T-helper 17 cell (primary cell): ENCODE results near the gene CST5. TPM values are rescaled to one million over a fixed set of nuclear protein-coding genes. Genes with fewer than 3 reads are reported as not detected.
A peak's percentile ranks its signal among the peaks of the same experiment; 100 is the strongest.

Experiments used
- ATAC-seq: fragments of 150-1000 bp; cut with Tn5 transposase; 2 replicates; pipeline ENCODE4 v1.10.0; 2021; ENCODE audit warnings: mild to moderate bottlenecking, moderate library complexity
- DNase-seq, 3 donors: peaks; one replicate each; pipeline versions ENCODE4 v3.0.0 to v3.0.0-alpha.2; 2020 to 2021
- H3K9me3 ChIP-seq: one replicate; pipeline ENCODE4 v1.7.0; 2013; ENCODE audit warnings: low read length, mild to moderate bottlenecking; ENCODE audit not compliant: control insufficient read depth, poor library complexity, severe bottlenecking
- H3K27ac Mint-ChIP-seq: one replicate; pipeline ENCODE4 v1.8.0; 2022; ENCODE audit warnings: mild to moderate bottlenecking, moderate library complexity, mixed read lengths
- H3K27me3 Mint-ChIP-seq: one replicate; pipeline ENCODE4 v1.8.0; 2022; ENCODE audit warnings: mixed read lengths
- H3K36me3 Mint-ChIP-seq: one replicate; pipeline ENCODE4 v1.8.0; 2022; ENCODE audit warnings: low read depth, mixed read lengths
- H3K4me1 Mint-ChIP-seq: one replicate; pipeline ENCODE4 v1.8.0; 2022; ENCODE audit warnings: mild to moderate bottlenecking, mixed read lengths
- H3K4me3 Mint-ChIP-seq: one replicate; pipeline ENCODE4 v1.8.0; 2022; ENCODE audit warnings: mild to moderate bottlenecking, moderate library complexity, mixed read lengths
- total RNA-seq, 4 donors: library from RNA in 2 of 4; stranded (reverse) in 2 of 4; gene quantifications; one replicate each; pipeline ENCODE4 v1.2.3 and lab custom pipeline; 2022 to 2026

Gene CST5
- total RNA-seq (not detected), total RNA-seq (lab: John Stamatoyannopoulos, UW) (0 reads per million in 2 donors)

GRCh38 chr20:23879328-23879798, at the start of gene CST5:
Gene CST5 (minus strand): TSS chr20:23879748. CDS start chr20:23879676, 72 bp downstream.
- H3K27ac Mint-ChIP-seq: no peak within 1 kb of the TSS
- ATAC-seq (no peak), DNase-seq (no peak)
- no peaks in the 10 kb centered on the region for H3K36me3 Mint-ChIP-seq
- H3K4me1 Mint-ChIP-seq: no peaks in the 10 kb centered on the region
- H3K27me3 Mint-ChIP-seq: peaks cover 20% of the 10 kb centered on the region
- no peaks in the 10 kb centered on the region for H3K9me3 ChIP-seq
- H3K4me3 Mint-ChIP-seq: no peak within 1 kb of the TSS

GRCh38 chr20:23928788-23929187, 49.2 kb upstream of the CST5 start:
- H3K36me3 Mint-ChIP-seq: no peaks in the 10 kb centered on the region
- no peaks in the 10 kb centered on the region for H3K9me3 ChIP-seq
- ATAC-seq: peak; percentile 89
- H3K27me3 Mint-ChIP-seq: peaks cover 8% of the 10 kb centered on the region
- H3K27ac Mint-ChIP-seq: peak overlapping the region; percentile 0
- peak overlapping the region; percentile 67 for H3K4me3 Mint-ChIP-seq
- H3K4me1 Mint-ChIP-seq: peaks cover 12% of the 10 kb centered on the region
- peak in 1 of 3 donors; percentile 27 for DNase-seq

GRCh38 chr20:23928353-23928752, 48.8 kb upstream of the CST5 start:
- Mint-ChIP-seq H3K4me1 (peaks cover 12% of the 10 kb centered on the region), H3K27me3 (peaks cover 8% of the 10 kb centered on the region), H3K27ac (peak overlapping the region; percentile 0), H3K4me3 (peak overlapping the region; percentile 67), H3K36me3 (no peaks in the 10 kb centered on the region)
- ATAC-seq: no peak
- H3K9me3 ChIP-seq: no peaks in the 10 kb centered on the region
- no peak for DNase-seq

GRCh38 chr20:23926944-23927872, 47.7 kb upstream of the CST5 start:
- ATAC-seq: no peak
- Mint-ChIP-seq H3K36me3 (no peaks in the 10 kb centered on the region), H3K27me3 (peaks cover 8% of the 10 kb centered on the region), H3K4me1 (peaks cover 12% of the 10 kb centered on the region), H3K27ac (no peak overlapping the region), H3K4me3 (no peak overlapping the region)
- no peak for DNase-seq
- no peaks in the 10 kb centered on the region for H3K9me3 ChIP-seq

- no peak overlapping the region for H3K27ac Mint-ChIP-seq
These were observed 47.0 kb upstream of the CST5 start for GRCh38 chr20:23926526-23926880.

GRCh38 chr20:23925789-23926525, 46.4 kb upstream of the CST5 start:
- no peaks in the 10 kb centered on the region for H3K9me3 ChIP-seq
- DNase-seq (no peak), ATAC-seq (no peak)
- H3K4me1 Mint-ChIP-seq: peaks cover 15% of the 10 kb centered on the region
- no peak overlapping the region for H3K4me3 Mint-ChIP-seq
- peaks cover 8% of the 10 kb centered on the region for H3K27me3 Mint-ChIP-seq
- no peaks in the 10 kb centered on the region for H3K36me3 Mint-ChIP-seq
- no peak overlapping the region for H3K27ac Mint-ChIP-seq

More at GRCh38 chr20:23926526-23926880, 47.0 kb upstream of the CST5 start:
- DNase-seq (no peak), ATAC-seq (no peak)
- Mint-ChIP-seq H3K27me3 (peaks cover 8% of the 10 kb centered on the region), H3K4me3 (no peak overlapping the region), H3K36me3 (no peaks in the 10 kb centered on the region), H3K4me1 (peaks cover 15% of the 10 kb centered on the region)
- H3K9me3 ChIP-seq: no peaks in the 10 kb centered on the region

GRCh38 chr20:23924751-23925150, 45.2 kb upstream of the CST5 start:
- peaks cover 27% of the 10 kb centered on the region for H3K4me1 Mint-ChIP-seq
- H3K4me3 Mint-ChIP-seq: no peak overlapping the region
- H3K27ac Mint-ChIP-seq: no peak overlapping the region
- H3K9me3 ChIP-seq: no peaks in the 10 kb centered on the region
- DNase-seq: no peak
- H3K36me3 Mint-ChIP-seq: peaks cover under 1% of the 10 kb centered on the region
- peaks cover 9% of the 10 kb centered on the region for H3K27me3 Mint-ChIP-seq
- no peak for ATAC-seq

- Mint-ChIP-seq H3K36me3 (peaks cover 4% of the 10 kb centered on the region), H3K27me3 (peaks cover 14% of the 10 kb centered on the region), H3K27ac (no peak overlapping the region), H3K4me3 (no peak overlapping the region), H3K4me1 (peaks cover 33% of the 10 kb centered on the region)
- DNase-seq: no peak
- H3K9me3 ChIP-seq: no peaks in the 10 kb centered on the region
- ATAC-seq: no peak
These were observed 44.4 kb upstream of the CST5 start for GRCh38 chr20:23923891-23924435.

- Mint-ChIP-seq H3K4me1 (peaks cover 30% of the 10 kb centered on the region), H3K36me3 (peaks cover 4% of the 10 kb centered on the region), H3K27me3 (peaks cover 15% of the 10 kb centered on the region), H3K4me3 (no peak overlapping the region), H3K27ac (no peak overlapping the region)
- no peaks in the 10 kb centered on the region for H3K9me3 ChIP-seq
- DNase-seq: no peak
- no peak for ATAC-seq
These were observed 43.8 kb upstream of the CST5 start for GRCh38 chr20:23923311-23923710.

- H3K4me1 Mint-ChIP-seq: peaks cover 23% of the 10 kb centered on the region
These were observed 41.1 kb upstream of the CST5 start for GRCh38 chr20:23920408-23921325.

GRCh38 chr20:23918896-23919295, 39.3 kb upstream of the CST5 start:
- Mint-ChIP-seq H3K4me1 (peaks cover 23% of the 10 kb centered on the region), H3K27ac (no peak overlapping the region), H3K36me3 (peaks cover 4% of the 10 kb centered on the region), H3K4me3 (no peak overlapping the region), H3K27me3 (peaks cover 26% of the 10 kb centered on the region)
- DNase-seq: no peak
- no peaks in the 10 kb centered on the region for H3K9me3 ChIP-seq
- ATAC-seq: no peak

More at GRCh38 chr20:23920408-23921325, 41.1 kb upstream of the CST5 start:
- no peak overlapping the region for H3K4me3 Mint-ChIP-seq
- H3K27ac Mint-ChIP-seq: no peak overlapping the region
- H3K9me3 ChIP-seq: no peaks in the 10 kb centered on the region
- ATAC-seq (no peak), DNase-seq (no peak)
- H3K27me3 Mint-ChIP-seq: peaks cover 26% of the 10 kb centered on the region
- peaks cover 4% of the 10 kb centered on the region for H3K36me3 Mint-ChIP-seq

GRCh38 chr20:23918101-23918862, 38.7 kb upstream of the CST5 start:
- ATAC-seq (no peak), DNase-seq (no peak)
- peaks cover 23% of the 10 kb centered on the region for H3K4me1 Mint-ChIP-seq
- H3K27ac Mint-ChIP-seq: no peak overlapping the region
- no peaks in the 10 kb centered on the region for H3K9me3 ChIP-seq
- H3K27me3 Mint-ChIP-seq: peaks cover 32% of the 10 kb centered on the region
- H3K36me3 Mint-ChIP-seq: peaks cover 4% of the 10 kb centered on the region
- H3K4me3 Mint-ChIP-seq: no peak overlapping the region
